AG09309 (cell line): ENCODE data around the gene RNF168.
"Not testable (repeated sequence)": the region's sequence is repeated elsewhere in the genome, so short reads cannot be mapped to it uniquely, and the experiment has no call there.

Experiments
- DNase-seq: peaks from one replicate; pipeline ENCODE4 v3.0.0-alpha.2; 2010; ENCODE audit warnings: low read depth
- H3K4me3 ChIP-seq: 2 replicates; pipeline ENCODE4 v1.5.1; 2011; ENCODE audit warnings: mild to moderate bottlenecking, low read depth, low read length, moderate library complexity; ENCODE audit not compliant: control insufficient read depth
- CTCF ChIP-seq: IDR thresholded peaks from 2 replicates; pipeline ENCODE4 v1.5.1; 2011; ENCODE audit warnings: mild to moderate bottlenecking, low read depth, low read length, inconsistent platforms; ENCODE audit not compliant: insufficient read depth, control insufficient read depth; ENCODE audit errors: missing control alignments

Gene RNF168

DNA sequence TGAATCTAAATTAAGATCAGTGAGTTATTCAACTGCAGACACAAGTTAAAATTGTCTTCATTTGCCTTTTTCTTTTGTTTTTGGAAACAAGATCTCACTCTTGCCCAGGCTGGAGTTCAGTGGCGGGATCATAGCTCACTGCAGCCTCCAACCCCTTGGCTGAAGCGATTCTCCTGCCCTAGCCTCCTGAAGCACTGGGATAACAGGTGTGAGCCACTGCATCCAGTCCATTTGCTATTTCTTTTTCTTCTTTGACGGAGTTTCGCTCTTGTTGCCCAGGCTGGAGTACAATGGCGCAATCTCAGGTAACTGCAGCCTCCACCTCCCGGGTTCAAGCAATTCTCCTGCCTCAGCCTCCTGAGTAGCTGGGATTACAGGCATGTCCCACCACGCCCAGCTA, 10.3 kb downstream of the RNF168 start:
- no peak overlapping the region for H3K4me3 ChIP-seq
- TF ChIP-seq CTCF, result no peak
- DNase-seq, result no peak

DNA sequence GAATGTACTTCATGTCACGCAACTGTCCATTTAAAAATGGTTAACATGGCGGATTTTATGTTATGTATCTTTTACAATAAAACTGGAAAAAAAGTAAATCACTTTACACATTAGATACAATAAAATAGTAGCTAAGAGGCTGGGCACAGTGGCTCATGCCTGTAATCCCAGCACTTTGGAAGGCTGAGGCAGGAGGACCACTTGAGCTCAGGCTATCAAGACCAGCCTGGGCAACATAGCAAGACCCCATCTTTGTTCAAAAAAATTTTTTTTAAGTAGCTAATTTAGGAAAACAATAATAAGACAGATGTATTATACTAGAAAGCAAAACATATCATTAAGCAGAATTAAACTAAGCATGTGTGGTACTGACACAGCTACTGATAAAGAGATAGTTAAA, 11.5 kb downstream of the RNF168 start:
- no peak overlapping the region for H3K4me3 ChIP-seq
- TF ChIP-seq CTCF, result no peak
- no peak for DNase-seq

GRCh38 chr3:196489747-196490146, 13.8 kb downstream of the RNF168 start:
- no peak for TF ChIP-seq CTCF
- no peak for DNase-seq
- H3K4me3 ChIP-seq, result no peak overlapping the region

DNA sequence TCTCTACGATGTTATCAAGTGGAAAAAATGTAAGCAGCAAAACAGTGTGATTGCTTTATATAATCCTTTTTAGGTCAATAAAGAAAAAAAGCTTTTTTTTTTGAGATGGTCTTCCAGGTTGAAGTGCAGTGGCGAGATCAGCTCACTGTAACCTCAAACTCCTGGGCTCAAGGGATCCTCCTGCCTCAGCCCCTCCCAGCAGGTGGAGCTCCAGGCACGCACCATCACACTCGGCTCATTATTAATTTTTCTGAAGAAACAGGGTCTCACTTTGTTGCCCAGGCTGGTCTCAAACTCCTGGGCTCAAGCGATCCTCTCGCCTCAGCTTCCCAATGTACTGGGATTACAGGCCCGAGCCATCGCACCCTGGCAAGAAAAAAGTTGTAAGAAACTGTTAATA, 17.3 kb downstream of the RNF168 start:
- TF ChIP-seq CTCF, result peak; percentile 23
- no peak for DNase-seq
- no peak overlapping the region for H3K4me3 ChIP-seq

- no peak for TF ChIP-seq CTCF
- H3K4me3 ChIP-seq, result no peak overlapping the region
- DNase-seq, result no peak
Observed at GRCh38 chr3:196477678-196478077, 25.9 kb downstream of the RNF168 start.

DNA sequence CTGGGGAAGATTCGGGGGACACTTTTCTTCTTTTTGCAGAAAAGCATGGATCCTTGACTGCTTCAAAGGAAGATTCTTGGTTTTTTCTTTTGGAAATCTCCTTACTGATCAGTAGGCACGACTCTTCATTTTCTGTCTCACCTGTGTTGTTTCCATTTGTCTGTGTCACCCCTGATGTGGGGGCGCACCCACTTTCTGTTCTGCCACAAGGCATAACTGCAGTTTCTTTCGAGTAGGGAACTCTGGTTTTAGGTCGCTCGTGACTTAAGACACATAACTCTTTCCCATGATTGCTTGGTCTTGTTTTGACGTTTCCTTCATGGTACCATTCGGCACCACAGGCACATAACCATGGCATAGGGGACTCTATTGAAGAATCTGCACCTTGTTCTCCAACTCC, 31.3 kb downstream of the RNF168 start:
- no peak overlapping the region for H3K4me3 ChIP-seq
- TF ChIP-seq CTCF, result no peak
- no peak for DNase-seq

DNA sequence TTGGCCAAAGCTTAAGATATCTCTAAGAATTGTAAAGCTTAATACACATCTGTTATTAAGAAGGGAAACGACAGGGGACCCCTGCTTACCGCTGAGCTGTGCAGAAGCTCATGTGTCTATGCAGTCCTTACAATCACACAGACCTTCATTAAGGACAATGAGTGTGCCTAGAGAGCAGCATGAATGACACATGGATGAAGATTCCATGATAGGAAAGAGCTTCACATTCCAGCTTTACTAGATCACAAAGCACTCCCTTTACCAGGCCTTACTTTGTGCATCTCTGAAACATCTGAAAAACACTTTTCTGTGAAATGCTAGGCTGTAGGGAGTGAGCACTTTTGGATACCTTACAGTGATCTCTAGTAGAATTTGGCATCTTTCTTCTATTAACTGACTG, 32.0 kb downstream of the RNF168 start:
- H3K4me3 ChIP-seq, result no peak overlapping the region
- TF ChIP-seq CTCF, result no peak
- no peak for DNase-seq

- DNase-seq, H3K4me3 ChIP-seq: not testable (repeated sequence)
Observed at GRCh38 chr3:196470182-196470581, 33.4 kb downstream of the RNF168 start.
